ENCODE results near the gene PLEKHA7. TPM values are rescaled to one million over a fixed set of nuclear protein-coding genes. Genes with fewer than 3 reads are reported as not detected.

The PLEKHA7 gene
- total RNA-seq, 4 donors from 2014 or later: 24.1 to 49.3 (median 28.8) TPM

GRCh38 chr11:16900491-16900890, 113.7 kb downstream of the PLEKHA7 start:
- no peak for ATAC-seq (ENCODE audit: low FRiP score)
- DNase-seq (ENCODE audit: low spot score): no peak
- no peak for TF ChIP-seq CTCF (IDR thresholded peaks at IDR 0.05)

DNA sequence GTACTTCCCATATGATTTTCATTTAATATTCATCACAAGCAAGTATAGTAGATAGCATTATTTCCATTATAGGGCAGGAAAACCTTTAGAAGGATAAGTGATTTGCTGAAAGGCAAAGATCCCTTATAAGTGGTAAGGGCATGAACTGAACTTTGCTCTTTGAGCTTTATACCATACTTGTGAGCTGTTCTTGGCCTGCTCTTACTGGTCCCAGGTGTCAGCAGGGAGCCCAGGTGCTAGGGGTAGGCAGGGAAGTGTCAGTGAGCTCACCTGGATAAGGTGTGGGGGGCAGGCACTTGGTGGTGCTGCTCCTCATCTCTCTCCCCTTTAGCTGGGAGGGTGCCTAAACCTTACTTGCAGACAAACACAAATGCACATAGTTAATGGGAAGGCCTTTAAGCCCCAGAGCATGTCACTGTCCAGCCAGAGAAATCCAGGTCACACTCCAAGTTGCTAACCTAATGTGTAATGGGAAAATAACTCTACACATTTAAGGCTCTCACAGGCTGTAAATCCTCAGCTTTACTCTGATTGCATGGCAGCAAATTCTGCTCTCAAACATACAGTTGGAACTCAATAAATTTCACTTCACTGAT, 114.4 kb downstream of the PLEKHA7 start:
- DNase-seq (ENCODE audit: low spot score) (no peak), ATAC-seq (ENCODE audit: low FRiP score) (no peak)
- no peak for TF ChIP-seq CTCF (IDR thresholded peaks at IDR 0.05)

GRCh38 chr11:16898274-16898985, 115.8 kb downstream of the PLEKHA7 start:
- DNase-seq (ENCODE audit: low spot score): no peak
- TF ChIP-seq CTCF (IDR thresholded peaks at IDR 0.05): no peak

GRCh38 chr11:16897470-16898061, 116.6 kb downstream of the PLEKHA7 start:
- no peak for ATAC-seq (ENCODE audit: low FRiP score)
- no peak for DNase-seq (ENCODE audit: low spot score)
- TF ChIP-seq CTCF (IDR thresholded peaks at IDR 0.05): no peak

More at GRCh38 chr11:16898274-16898985, 115.8 kb downstream of the PLEKHA7 start:
- ATAC-seq (ENCODE audit: low FRiP score): no peak

- ATAC-seq (ENCODE audit: low FRiP score) (no peak), DNase-seq (ENCODE audit: low spot score) (no peak)
- TF ChIP-seq CTCF (IDR thresholded peaks at IDR 0.05): no peak
These were observed 117.3 kb downstream of the PLEKHA7 start for GRCh38 chr11:16896729-16897469.

- DNase-seq (ENCODE audit: low spot score) (no peak), ATAC-seq (ENCODE audit: low FRiP score) (no peak)
These were observed 118.9 kb downstream of the PLEKHA7 start for GRCh38 chr11:16895306-16895705.

More at GRCh38 chr11:16895306-16895705, 118.9 kb downstream of the PLEKHA7 start:
- no peak for TF ChIP-seq CTCF (IDR thresholded peaks at IDR 0.05)

Measured in omental fat pad (tissue), 4 donors.